ENCODE results near the gene NDUFS8. TPM values are rescaled to one million over a fixed set of nuclear protein-coding genes. Genes with fewer than 3 reads are reported as not detected.

NDUFS8 gene
- total and polyA plus RNA-seq, 2 of the 13 experiments (the other 11 are each of a cell fraction or from before 2014, with no cell fraction given) = 96.7 to 158 TPM

GRCh38 chr11:67996622-67997474, 33.6 kb upstream of the NDUFS8 start:
- DNase-seq (ENCODE audit: low spot score) (no peak), FAIRE-seq (no peak), ATAC-seq (peak; percentile 73)
- H3K27me3 ChIP-seq (ENCODE audit: control insufficient read depth in 1 of 2, insufficient read depth in 2 of 2, low read length in 2 of 2) = no peaks in the 10 kb centered on the region
- H3K9ac ChIP-seq (ENCODE audit: insufficient read depth, low read depth, low read length) = no peak overlapping the region
- intact Hi-C loops (cut with micrococcal nuclease; ENCODE audit: unreplicated experiment) (no loop called here), in situ Hi-C loops (cut with HindIII; ENCODE audit: extremely low pct_ligation_motif_present, low pct_unique_long_range_greater_than_20kb) (no loop called here)
- H3K36me3 ChIP-seq (replicated peaks in 1 of 2; ENCODE audit: control insufficient read depth in 1 of 2, insufficient read depth in 2 of 2, low read length in 2 of 2) = no peaks in the 10 kb centered on the region
- BruUV-seq (replicated peaks) = no TSS peak
- H3K79me2 ChIP-seq (ENCODE audit: insufficient read depth, low read length) = no peaks in the 10 kb centered on the region
- H3K4me3 ChIP-seq (replicated peaks in 1 of 3; ENCODE audit: insufficient read depth in 1 of 3, low read depth in 2 of 3, low read length in 3 of 3) = no peak overlapping the region
- WGBS (ENCODE audit: low lambda C conversion rate) = 85% methylated on average over 34 of the region's 41 CpGs
- no peak overlapping the region for H2AFZ ChIP-seq (ENCODE audit: low read length)
- H3K27ac ChIP-seq (ENCODE audit: extremely low read length, insufficient read depth, low read length) = no peak overlapping the region
- CTCF ChIA-PET (ENCODE audit: low intra/inter-chr PET ratio, low total read pairs) = no interaction called here
- peaks cover 5% of the 10 kb centered on the region for H3K4me1 ChIP-seq (ENCODE audit: insufficient read depth, low read length)
- no peaks in the 10 kb centered on the region for H4K20me1 ChIP-seq (ENCODE audit: insufficient read depth, low read length)
- no peaks in the 10 kb centered on the region for H3K9me3 ChIP-seq (ENCODE audit: low read length)
- no peak overlapping the region for H3K4me2 ChIP-seq (ENCODE audit: low read depth, low read length)
- POLR2A ChIA-PET = interaction anchor here (0.7 kb wide), 1 partner anchor 13 kb away, joined by 3 read pairs; the partner anchor contains the start of gene ALDH3B1
- TF ChIP-seq ZNF234 (CRISPR knock-in tag; conservative IDR thresholded peaks at IDR 0.05) (no peak), GMEB2 (CRISPR knock-in tag; IDR thresholded peaks at IDR 0.05; ENCODE audit: low read depth) (no peak), SP140L (CRISPR knock-in tag; IDR thresholded peaks at IDR 0.05; ENCODE audit: borderline replicate concordance) (no peak), REL (CRISPR knock-in tag; conservative IDR thresholded peaks at IDR 0.05) (no peak), RFXAP (CRISPR knock-in tag; IDR thresholded peaks at IDR 0.05; ENCODE audit: borderline replicate concordance) (no peak), TCF12 (IDR thresholded peaks at IDR 0.05) (no peak), TCF12 (CRISPR knock-in tag; IDR thresholded peaks at IDR 0.05) (no peak), RXRA (CRISPR knock-in tag; IDR thresholded peaks at IDR 0.05) (no peak), SMARCE1 (IDR thresholded peaks at IDR 0.05; ENCODE audit: borderline replicate concordance) (no peak), ZBTB39 (CRISPR knock-in tag; IDR thresholded peaks at IDR 0.05) (no peak), MLLT10 (CRISPR knock-in tag; IDR thresholded peaks at IDR 0.05) (no peak), HOXD1 (CRISPR knock-in tag; IDR thresholded peaks at IDR 0.05) (no peak), AGO2 (optimal IDR thresholded peaks at IDR 0.05; ENCODE audit: low read depth, low read length) (peak; percentile 23), RFX1 (IDR thresholded peaks at IDR 0.05) (no peak), ZNF564 (CRISPR knock-in tag; IDR thresholded peaks at IDR 0.05) (no peak), RBFOX2 (IDR thresholded peaks at IDR 0.05; ENCODE audit: low read depth, low read length) (0 out of 2 replicates have a peak, but pooled peaks have one; percentile 11), SOX6 (IDR thresholded peaks at IDR 0.05) (no peak), SOX6 (CRISPR knock-in tag; IDR thresholded peaks at IDR 0.05) (no peak), HNRNPK (IDR thresholded peaks at IDR 0.05; ENCODE audit: low read depth, low read length, poor library complexity, severe bottlenecking) (peak; percentile 9)
- TF ChIP-seq, protein P1, sequence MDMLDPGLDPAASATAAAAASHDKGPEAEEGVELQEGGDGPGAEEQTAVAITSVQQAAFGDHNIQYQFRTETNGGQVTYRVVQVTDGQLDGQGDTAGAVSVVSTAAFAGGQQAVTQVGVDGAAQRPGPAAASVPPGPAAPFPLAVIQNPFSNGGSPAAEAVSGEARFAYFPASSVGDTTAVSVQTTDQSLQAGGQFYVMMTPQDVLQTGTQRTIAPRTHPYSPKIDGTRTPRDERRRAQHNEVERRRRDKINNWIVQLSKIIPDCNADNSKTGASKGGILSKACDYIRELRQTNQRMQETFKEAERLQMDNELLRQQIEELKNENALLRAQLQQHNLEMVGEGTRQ (IDR thresholded peaks at IDR 0.05; ENCODE audit: low read depth, low read length) = 0 out of 2 replicates have a peak, but pooled peaks have one; percentile 19
- TF ChIP-seq, protein P1 (CRISPR knock-in tag; IDR thresholded peaks at IDR 0.05; ENCODE audit: borderline replicate concordance) = no peak; the same call in 1 of the 2 replicates
